Upper lobe of left lung (tissue), 4 donors: Measurements from ENCODE around the gene ADISSP.

Experiments
- CTCF ChIP-seq, 6 experiments: fragments of 450-650 bp in 4 of 6; fragments of 200-600 bp in 2 of 6; sonication (generic) in 2 of 6; IDR thresholded peaks; one replicate each; pipeline ENCODE4 v1.5.1; 2016 to 2019; ENCODE audit warnings: antibody characterized with exemption in 6 of 6
- EP300 ChIP-seq, 4 donors: sonication (generic); formaldehyde crosslinking; IDR thresholded peaks; one replicate each; pipeline ENCODE4 v1.5.1; 2017; ENCODE audit warnings: antibody characterized with exemption in 4 of 4, control low read depth in 2 of 4
- POLR2A ChIP-seq, 4 donors: fragments of 450-650 bp; IDR thresholded peaks; one replicate each; pipeline ENCODE4 v1.5.1; 2016 to 2017; ENCODE audit warnings: antibody characterized with exemption in 4 of 4, mild to moderate bottlenecking in 2 of 4
- POLR2AphosphoS5 ChIP-seq, 2 donors: sonication (generic); formaldehyde crosslinking; IDR thresholded peaks; one replicate each; pipeline ENCODE4 v1.5.1; 2017; ENCODE audit warnings: antibody characterized with exemption in 2 of 2

GRCh38 chr20:3813848-3814581, 46.5 kb upstream of the ADISSP start:
- TF ChIP-seq CTCF (IDR thresholded peaks at IDR 0.05): no peak
- TF ChIP-seq POLR2AphosphoS5 (IDR thresholded peaks at IDR 0.05): no peak
- TF ChIP-seq POLR2A (IDR thresholded peaks at IDR 0.05): no peak
- TF ChIP-seq EP300 (IDR thresholded peaks at IDR 0.05): no peak
